Loucy (cell line): Measurements from ENCODE around the gene DMXL1.
"Not testable (repeated sequence)": the region's sequence is repeated elsewhere in the genome, so short reads cannot be mapped to it uniquely, and the experiment has no call there.

Source experiments
- H2AFZ ChIP-seq: fragments of 200-600 bp; sonication (generic); 2 replicates; pipeline ENCODE4 v1.6.0; 2016; ENCODE audit warnings: antibody characterized with exemption, mild to moderate bottlenecking, low read length, moderate library complexity
- H3F3A ChIP-seq: fragments of 200-600 bp; 2 replicates; pipeline ENCODE4 v1.6.0; 2016; ENCODE audit warnings: antibody characterized with exemption, low read depth, mild to moderate bottlenecking
- H3K27me3 ChIP-seq: fragments of 200-600 bp; sonication (generic); 2 replicates; pipeline ENCODE4 v1.6.1; 2014; ENCODE audit warnings: low read length, mild to moderate bottlenecking; ENCODE audit not compliant: insufficient read depth, poor library complexity, severe bottlenecking
- H3K36me3 ChIP-seq: fragments of 200-600 bp; sonication (generic); 2 replicates; pipeline ENCODE4 v1.6.1; 2016; ENCODE audit warnings: low read length; ENCODE audit not compliant: insufficient read depth
- H3K4me1 ChIP-seq: fragments of 200-600 bp; sonication (generic); 2 replicates; pipeline ENCODE4 v1.5.1; 2014; ENCODE audit warnings: low read length, mild to moderate bottlenecking; ENCODE audit not compliant: insufficient read depth, poor library complexity, severe bottlenecking
- H3K4me2 ChIP-seq: fragments of 200-600 bp; sonication (generic); 2 replicates; pipeline ENCODE4 v1.6.0; 2014; ENCODE audit warnings: antibody characterized with exemption, low read length, low read depth, mild to moderate bottlenecking; ENCODE audit not compliant: poor library complexity, severe bottlenecking
- H3K4me3 ChIP-seq: fragments of 200-600 bp; sonication (generic); 2 replicates; pipeline ENCODE4 v1.5.1; 2014; ENCODE audit warnings: low read length, mild to moderate bottlenecking, mixed read lengths; ENCODE audit not compliant: poor library complexity, severe bottlenecking
- H3K79me2 ChIP-seq: fragments of 200-600 bp; sonication (generic); 2 replicates; pipeline ENCODE4 v1.6.1; 2014; ENCODE audit warnings: low read length; ENCODE audit not compliant: insufficient read depth
- H3K9ac ChIP-seq: fragments of 200-600 bp; sonication (generic); 2 replicates; pipeline ENCODE4 v1.6.0; 2014; ENCODE audit warnings: mild to moderate bottlenecking, low read depth, low read length, moderate library complexity; ENCODE audit not compliant: poor library complexity, severe bottlenecking
- H3K9me2 ChIP-seq: fragments of 200-600 bp; sonication (generic); replicated peaks from 2 replicates; pipeline ENCODE4 v1.6.1; 2016; ENCODE audit warnings: low read depth, low read length, mixed read lengths
- H3K9me3 ChIP-seq: fragments of 200-600 bp; sonication (generic); 2 replicates; pipeline ENCODE4 v1.6.1; 2014; ENCODE audit warnings: mild to moderate bottlenecking, antibody characterized with exemption, low read length, low read depth; ENCODE audit not compliant: insufficient read depth
- H4K20me1 ChIP-seq: fragments of 200-600 bp; sonication (generic); 2 replicates; pipeline ENCODE4 v1.6.0; 2014; ENCODE audit warnings: antibody characterized with exemption, low read length, mild to moderate bottlenecking; ENCODE audit not compliant: insufficient read depth, poor library complexity, severe bottlenecking
- CTCF ChIP-seq: fragments of 200-600 bp; sonication (generic); conservative IDR thresholded peaks from 2 replicates; pipeline ENCODE4 v1.5.1; 2014; ENCODE audit warnings: mild to moderate bottlenecking, antibody characterized with exemption, low read length
- EZH2phosphoT487 ChIP-seq: fragments of 200-600 bp; IDR thresholded peaks from 2 replicates; pipeline ENCODE4 v1.6.1; 2018; ENCODE audit warnings: antibody characterized with exemption, mild to moderate bottlenecking, moderate library complexity, borderline replicate concordance

Gene DMXL1

DNA sequence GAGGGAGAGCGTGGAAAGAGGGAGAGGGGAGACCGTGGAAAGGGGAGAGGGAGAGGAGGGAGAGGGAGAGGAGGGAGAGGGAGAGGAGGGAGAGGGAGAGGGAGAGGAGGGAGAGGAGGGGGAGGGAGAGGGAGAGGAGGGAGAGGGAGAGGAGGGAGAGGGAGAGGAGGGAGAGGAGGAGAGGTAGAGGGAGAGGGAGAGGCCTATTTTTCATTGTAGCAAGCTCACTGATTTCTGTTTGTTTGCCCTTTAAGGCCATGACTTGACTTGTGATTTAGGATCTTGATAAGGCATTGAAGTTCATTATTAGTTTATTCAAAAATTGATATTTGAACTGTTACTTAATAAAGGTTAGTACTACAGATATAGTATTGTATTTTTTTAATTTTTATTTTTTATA, 52.4 kb downstream of the DMXL1 start:
- no peaks in the 10 kb centered on the region for H3K79me2 ChIP-seq
- TF ChIP-seq EZH2phosphoT487 = no peak
- no peak for TF ChIP-seq CTCF
- no peaks in the 10 kb centered on the region for H3K9me3 ChIP-seq
- no peak overlapping the region for H2AFZ ChIP-seq
- H4K20me1 ChIP-seq = no peaks in the 10 kb centered on the region
- H3K4me3 ChIP-seq = no peak overlapping the region
- H3K27me3 ChIP-seq = no peaks in the 10 kb centered on the region
- H3K4me2 ChIP-seq = no peak overlapping the region
- H3K9ac ChIP-seq = no peak overlapping the region
- H3K36me3 ChIP-seq = peaks cover 3% of the 10 kb centered on the region; the same call in 1 of the 2 replicates
- H3F3A ChIP-seq = no peaks in the 10 kb centered on the region
- H3K9me2 ChIP-seq = no peaks in the 10 kb centered on the region
- H3K4me1 ChIP-seq = no peaks in the 10 kb centered on the region

- H3K79me2 ChIP-seq = no peaks in the 10 kb centered on the region
- no peak overlapping the region for H2AFZ ChIP-seq
- TF ChIP-seq EZH2phosphoT487 (no peak), CTCF (no peak)
- H3K4me2 ChIP-seq = no peak overlapping the region
- no peaks in the 10 kb centered on the region; the same call in 1 of the 2 replicates for H3K36me3 ChIP-seq
- no peaks in the 10 kb centered on the region for H3K27me3 ChIP-seq
- H3K4me1 ChIP-seq = no peaks in the 10 kb centered on the region
- H3K9ac ChIP-seq = no peak overlapping the region
- H4K20me1 ChIP-seq = no peaks in the 10 kb centered on the region
- H3F3A ChIP-seq = no peaks in the 10 kb centered on the region
- H3K4me3 ChIP-seq = no peak overlapping the region
- H3K9me2 ChIP-seq = no peaks in the 10 kb centered on the region
- H3K9me3 ChIP-seq = no peaks in the 10 kb centered on the region
These were observed 58.9 kb downstream of the DMXL1 start for GRCh38 chr5:119129770-119130169.

- Histone ChIP-seq H3K9me2 (no peaks in the 10 kb centered on the region), H3K36me3 (no peaks in the 10 kb centered on the region; the same call in 1 of the 2 replicates), H3F3A (no peaks in the 10 kb centered on the region), H3K9ac (no peak overlapping the region), H3K9me3 (no peaks in the 10 kb centered on the region), H3K27me3 (no peaks in the 10 kb centered on the region), H2AFZ (no peak overlapping the region), H3K4me1 (no peaks in the 10 kb centered on the region), H3K4me2 (no peak overlapping the region), H4K20me1 (no peaks in the 10 kb centered on the region), H3K4me3 (no peak overlapping the region), H3K79me2 (no peaks in the 10 kb centered on the region)
- TF ChIP-seq EZH2phosphoT487 (no peak), CTCF (no peak)
These were observed 60.8 kb downstream of the DMXL1 start for GRCh38 chr5:119131530-119132304.

- H3K27me3 ChIP-seq, H3F3A ChIP-seq, H3K9ac ChIP-seq, H3K4me1 ChIP-seq, H3K4me3 ChIP-seq, H3K36me3 ChIP-seq, H3K79me2 ChIP-seq, H3K4me2 ChIP-seq, H3K9me3 ChIP-seq, H4K20me1 ChIP-seq, H3K9me2 ChIP-seq, H2AFZ ChIP-seq: not testable (repeated sequence)
These were observed 64.9 kb downstream of the DMXL1 start for GRCh38 chr5:119135743-119136142.
